ENCODE data around the gene SRGAP3. TPM values are rescaled to one million over a fixed set of nuclear protein-coding genes. Genes with fewer than 3 reads are reported as not detected.

The SRGAP3 gene
- total RNA-seq, 1 donor from 2014 or later = 3.9 TPM

DNA sequence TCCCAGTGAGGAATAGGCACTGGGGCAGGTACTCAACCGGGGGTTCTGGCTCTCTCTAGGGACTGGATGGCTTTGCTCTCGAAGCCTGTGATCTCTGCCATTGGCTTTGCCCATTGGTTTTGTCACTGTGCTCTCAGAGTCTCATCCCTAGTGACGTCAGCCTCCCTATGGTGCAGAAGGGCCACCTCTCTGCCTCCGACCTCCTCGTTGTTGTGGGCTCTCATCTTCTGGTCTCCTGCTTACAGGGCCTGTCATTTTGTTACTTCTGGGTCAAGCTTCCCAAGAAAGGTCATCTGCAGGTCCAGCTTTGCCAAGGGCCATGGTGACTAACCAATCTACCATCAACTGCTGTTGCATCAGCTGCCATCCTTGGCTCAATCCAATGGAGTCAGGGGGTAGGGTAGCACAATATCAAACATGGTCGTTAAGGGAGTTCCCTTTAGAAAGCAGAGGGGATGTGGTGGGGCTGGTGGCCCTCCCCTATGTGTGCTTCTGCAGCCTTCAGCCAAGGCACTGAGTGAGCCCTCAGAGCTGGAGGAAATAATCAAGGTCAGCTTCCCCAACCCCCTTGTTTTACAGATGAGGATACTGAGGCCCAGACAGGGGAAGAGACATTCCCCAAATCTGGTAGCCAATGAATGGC is 272.8 kb downstream of the SRGAP3 start:
- Histone ChIP-seq H2AFZ (ENCODE audit: low read depth, low read length) (no peak overlapping the region), H3K27ac (ENCODE audit: low read depth, low read length) (no peak overlapping the region), H3K4me1 (ENCODE audit: insufficient read depth, low read length) (no peaks in the 10 kb centered on the region), H3K9me3 (ENCODE audit: insufficient read depth, low read depth, low read length) (no peaks in the 10 kb centered on the region), H4K20me1 (ENCODE audit: insufficient read depth, low read length) (no peaks in the 10 kb centered on the region), H3K79me2 (ENCODE audit: insufficient read depth, low read length) (no peaks in the 10 kb centered on the region), H3K36me3 (ENCODE audit: insufficient read depth, low read length) (no peaks in the 10 kb centered on the region), H3K27me3 (ENCODE audit: insufficient read depth, low read length) (peaks cover 18% of the 10 kb centered on the region), H3K9ac (ENCODE audit: low read length) (no peak overlapping the region), H3K4me2 (ENCODE audit: low read length) (no peak overlapping the region), H3K4me3 (ENCODE audit: insufficient read depth, low read depth, low read length) (no peak overlapping the region)
- H3K27ac Mint-ChIP-seq (ENCODE audit: unreplicated experiment) = no peak overlapping the region
- no peak for TF ChIP-seq EZH2 (IDR thresholded peaks at IDR 0.05; ENCODE audit: insufficient read depth, low read length)
- TF ChIP-seq, protein P1, sequence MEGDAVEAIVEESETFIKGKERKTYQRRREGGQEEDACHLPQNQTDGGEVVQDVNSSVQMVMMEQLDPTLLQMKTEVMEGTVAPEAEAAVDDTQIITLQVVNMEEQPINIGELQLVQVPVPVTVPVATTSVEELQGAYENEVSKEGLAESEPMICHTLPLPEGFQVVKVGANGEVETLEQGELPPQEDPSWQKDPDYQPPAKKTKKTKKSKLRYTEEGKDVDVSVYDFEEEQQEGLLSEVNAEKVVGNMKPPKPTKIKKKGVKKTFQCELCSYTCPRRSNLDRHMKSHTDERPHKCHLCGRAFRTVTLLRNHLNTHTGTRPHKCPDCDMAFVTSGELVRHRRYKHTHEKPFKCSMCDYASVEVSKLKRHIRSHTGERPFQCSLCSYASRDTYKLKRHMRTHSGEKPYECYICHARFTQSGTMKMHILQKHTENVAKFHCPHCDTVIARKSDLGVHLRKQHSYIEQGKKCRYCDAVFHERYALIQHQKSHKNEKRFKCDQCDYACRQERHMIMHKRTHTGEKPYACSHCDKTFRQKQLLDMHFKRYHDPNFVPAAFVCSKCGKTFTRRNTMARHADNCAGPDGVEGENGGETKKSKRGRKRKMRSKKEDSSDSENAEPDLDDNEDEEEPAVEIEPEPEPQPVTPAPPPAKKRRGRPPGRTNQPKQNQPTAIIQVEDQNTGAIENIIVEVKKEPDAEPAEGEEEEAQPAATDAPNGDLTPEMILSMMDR (IDR thresholded peaks at IDR 0.05; ENCODE audit: insufficient read depth, low read depth, low read length) = no peak
- peaks cover 8% of the 10 kb centered on the region for H3K27me3 Mint-ChIP-seq (ENCODE audit: low read depth, unreplicated experiment)
- peaks cover 7% of the 10 kb centered on the region for H3K9me3 Mint-ChIP-seq (ENCODE audit: unreplicated experiment)
- H3K36me3 Mint-ChIP-seq (ENCODE audit: low read depth, unreplicated experiment) = peaks cover 4% of the 10 kb centered on the region
- H3K4me1 Mint-ChIP-seq (ENCODE audit: low read depth, unreplicated experiment) = peaks cover 5% of the 10 kb centered on the region
- FAIRE-seq = no peak
- H3K4me3 Mint-ChIP-seq (ENCODE audit: unreplicated experiment) = no peak overlapping the region
- DNase-seq (ENCODE audit: low read depth) = no peak

DNA sequence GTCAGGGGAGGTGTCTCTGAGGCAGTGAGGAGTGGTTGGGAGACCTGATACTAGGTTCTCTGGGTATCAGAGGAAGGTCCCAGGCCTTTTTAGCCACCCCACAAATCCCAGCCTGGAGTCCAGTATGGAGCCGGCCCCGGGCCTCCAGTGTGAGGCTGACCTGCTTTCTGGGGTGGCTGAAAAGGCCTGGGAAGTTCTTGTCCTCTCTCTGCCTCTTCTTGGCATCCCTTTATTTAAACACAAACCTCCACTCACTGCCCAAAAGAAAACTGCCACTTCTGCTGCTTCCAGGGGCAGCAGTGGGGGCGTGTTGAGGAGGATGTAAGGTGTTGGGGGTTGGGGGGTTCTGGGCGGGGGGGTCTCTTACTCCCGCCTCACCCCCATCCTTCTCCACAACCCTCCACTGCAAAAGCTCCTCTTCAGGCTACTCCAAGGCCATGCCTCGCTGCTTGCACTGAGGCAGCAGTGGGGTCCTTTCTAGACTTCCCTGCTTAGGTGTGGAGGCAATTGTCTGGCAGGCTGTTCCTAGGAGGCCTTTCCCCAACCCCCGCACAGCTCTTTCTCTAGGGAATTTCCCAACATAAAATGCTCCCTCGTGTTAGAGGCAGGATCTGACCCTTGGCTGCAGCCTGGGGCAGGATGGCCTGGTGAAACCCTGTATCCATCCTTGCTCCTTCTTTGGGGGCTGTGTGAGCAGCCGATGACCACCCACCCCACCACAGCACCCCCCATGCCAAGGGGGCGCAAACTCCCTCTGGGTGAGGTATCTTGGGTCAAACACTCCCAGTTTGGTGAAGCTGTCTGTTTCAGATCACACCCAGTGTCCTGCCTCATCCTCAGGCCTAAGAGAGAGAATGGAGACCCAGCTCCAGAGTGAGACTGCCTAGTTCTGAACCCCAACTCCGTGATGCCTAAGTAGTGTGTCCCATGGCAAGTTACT is 274.1 kb downstream of the SRGAP3 start:
- H3K4me1 ChIP-seq (ENCODE audit: insufficient read depth, low read length) = no peaks in the 10 kb centered on the region
- peaks cover 4% of the 10 kb centered on the region for H3K27me3 Mint-ChIP-seq (ENCODE audit: low read depth, unreplicated experiment)
- no peak overlapping the region for H3K4me3 Mint-ChIP-seq (ENCODE audit: unreplicated experiment)
- FAIRE-seq (no peak), DNase-seq (ENCODE audit: low read depth) (no peak)
- peaks cover 7% of the 10 kb centered on the region for H3K9me3 Mint-ChIP-seq (ENCODE audit: unreplicated experiment)
- H2AFZ ChIP-seq (ENCODE audit: low read depth, low read length) = no peak overlapping the region
- H3K36me3 ChIP-seq (ENCODE audit: insufficient read depth, low read length) = no peaks in the 10 kb centered on the region
- no peaks in the 10 kb centered on the region for H4K20me1 ChIP-seq (ENCODE audit: insufficient read depth, low read length)
- H3K27ac Mint-ChIP-seq (ENCODE audit: unreplicated experiment) = no peak overlapping the region
- TF ChIP-seq EZH2 (IDR thresholded peaks at IDR 0.05; ENCODE audit: insufficient read depth, low read length) = no peak
- TF ChIP-seq, protein P1 (IDR thresholded peaks at IDR 0.05; ENCODE audit: insufficient read depth, low read depth, low read length) = no peak
- H3K4me2 ChIP-seq (ENCODE audit: low read length) = no peak overlapping the region
- H3K27ac ChIP-seq (ENCODE audit: low read depth, low read length) = no peak overlapping the region
- H3K27me3 ChIP-seq (ENCODE audit: insufficient read depth, low read length) = peaks cover 10% of the 10 kb centered on the region
- H3K79me2 ChIP-seq (ENCODE audit: insufficient read depth, low read length) = no peaks in the 10 kb centered on the region
- no peak overlapping the region for H3K9ac ChIP-seq (ENCODE audit: low read length)
- no peaks in the 10 kb centered on the region for H3K9me3 ChIP-seq (ENCODE audit: insufficient read depth, low read depth, low read length)
- H3K4me3 ChIP-seq (ENCODE audit: insufficient read depth, low read depth, low read length) = no peak overlapping the region
- peaks cover 4% of the 10 kb centered on the region for H3K36me3 Mint-ChIP-seq (ENCODE audit: low read depth, unreplicated experiment)
- peaks cover 5% of the 10 kb centered on the region for H3K4me1 Mint-ChIP-seq (ENCODE audit: low read depth, unreplicated experiment)
